GM12873 (cell line): Measurements from ENCODE around the gene ARL15.

ENCODE experiments used
- CTCF ChIP-seq: IDR thresholded peaks from 2 replicates; pipeline ENCODE4 v1.5.1; 2012; ENCODE audit warnings: low read depth, mild to moderate bottlenecking, moderate library complexity, low read length, control low read depth; ENCODE audit not compliant: insufficient read depth; ENCODE audit errors: missing control alignments

The ARL15 gene

GRCh38 chr5:53980061-53980460 is 330.3 kb downstream of the ARL15 start:
- TF ChIP-seq CTCF, result no peak

- TF ChIP-seq CTCF, result no peak
Observed at GRCh38 chr5:53974021-53974420, 336.4 kb downstream of the ARL15 start.

- TF ChIP-seq CTCF, result no peak
Observed at GRCh38 chr5:53972314-53972713, 338.1 kb downstream of the ARL15 start.

GRCh38 chr5:53971551-53971950 is 338.8 kb downstream of the ARL15 start:
- no peak for TF ChIP-seq CTCF

GRCh38 chr5:53971131-53971530 is 339.2 kb downstream of the ARL15 start:
- TF ChIP-seq CTCF, result no peak

GRCh38 chr5:53970475-53970874 is 339.9 kb downstream of the ARL15 start:
- TF ChIP-seq CTCF, result no peak

- TF ChIP-seq CTCF, result no peak
Observed at GRCh38 chr5:53969176-53969730, 341.1 kb downstream of the ARL15 start.
